HFFc6 (cell line): ENCODE results near the gene FAXDC2. TPM values are rescaled to one million over a fixed set of nuclear protein-coding genes. Genes with fewer than 3 reads are reported as not detected.
A peak's percentile ranks its signal among the peaks of the same experiment; 100 is the strongest.

Experiments
- DNase-seq: peaks from one replicate; pipeline ENCODE4 v3.0.0-alpha.2; 2018
- H3K27ac Mint-ChIP-seq: 2 replicates; pipeline ENCODE4 v1.8.0; 2020; ENCODE audit warnings: mild to moderate bottlenecking, mixed read lengths
- H3K27me3 Mint-ChIP-seq: 2 replicates; pipeline ENCODE4 v1.8.0; 2021; ENCODE audit warnings: mild to moderate bottlenecking, moderate library complexity, mixed read lengths; ENCODE audit not compliant: insufficient read depth
- H3K36me3 Mint-ChIP-seq: 2 replicates; pipeline ENCODE4 v1.8.0; 2021; ENCODE audit warnings: low read depth, mixed read lengths
- H3K4me1 Mint-ChIP-seq: 2 replicates; pipeline ENCODE4 v1.8.0; 2020; ENCODE audit warnings: low read depth, mixed read lengths
- H3K4me3 Mint-ChIP-seq: 2 replicates; pipeline ENCODE4 v1.8.0; 2020; ENCODE audit warnings: mild to moderate bottlenecking, moderate library complexity, mixed read lengths
- H3K9me3 Mint-ChIP-seq: 2 replicates; pipeline ENCODE4 v1.8.0; 2020; ENCODE audit warnings: mild to moderate bottlenecking, mixed read lengths
- total RNA-seq, 6 experiments: library from RNA; stranded (reverse); fragmentation: NEBNext Ultra II Directional; extraction: Animal tissue kit (Norgen Biotek cat#: 25700); gene quantifications; 2 replicates in 1 of 6; 3 replicates in 5 of 6; pipeline ENCODE4 v1.2.3, GENCODE V29; 2021
- TF ChIP-seq, protein P1 (sequence below): fragments of 200-600 bp; sonication (generic); IDR thresholded peaks from 2 replicates; pipeline ENCODE4 v1.5.0; 2021; ENCODE audit warnings: antibody characterized with exemption, mild to moderate bottlenecking

FAXDC2 gene
- total RNA-seq, 6 experiments from 2014 or later = 3.1 to 4.7 (median 3.6) TPM

DNA sequence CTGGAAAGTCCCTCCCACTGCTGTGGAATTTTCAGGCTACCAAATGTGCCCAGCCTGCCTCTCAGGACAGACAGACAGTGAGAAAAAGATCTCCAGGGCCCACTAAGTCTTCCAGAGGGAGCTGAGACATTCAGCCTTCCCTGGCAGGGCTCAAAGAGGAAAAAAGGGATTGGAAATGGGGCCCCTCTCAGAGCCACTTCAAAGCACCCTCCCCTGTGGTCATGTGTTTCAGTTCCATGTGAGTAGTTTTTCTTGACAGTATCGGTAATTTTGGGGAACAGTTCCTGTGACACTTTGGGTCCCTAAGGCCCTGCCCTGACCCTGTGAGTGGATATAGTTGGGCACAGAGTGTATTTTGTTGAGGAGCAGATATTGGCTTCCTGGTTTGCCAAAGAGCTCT is 70.3 kb downstream of the FAXDC2 start:
- no peak for DNase-seq
- peaks cover 66% of the 10 kb centered on the region for H3K4me1 Mint-ChIP-seq
- peak overlapping the region; percentile 63 for H3K27ac Mint-ChIP-seq
- no peaks in the 10 kb centered on the region for H3K9me3 Mint-ChIP-seq
- H3K4me3 Mint-ChIP-seq = no peak overlapping the region
- TF ChIP-seq, protein P1, sequence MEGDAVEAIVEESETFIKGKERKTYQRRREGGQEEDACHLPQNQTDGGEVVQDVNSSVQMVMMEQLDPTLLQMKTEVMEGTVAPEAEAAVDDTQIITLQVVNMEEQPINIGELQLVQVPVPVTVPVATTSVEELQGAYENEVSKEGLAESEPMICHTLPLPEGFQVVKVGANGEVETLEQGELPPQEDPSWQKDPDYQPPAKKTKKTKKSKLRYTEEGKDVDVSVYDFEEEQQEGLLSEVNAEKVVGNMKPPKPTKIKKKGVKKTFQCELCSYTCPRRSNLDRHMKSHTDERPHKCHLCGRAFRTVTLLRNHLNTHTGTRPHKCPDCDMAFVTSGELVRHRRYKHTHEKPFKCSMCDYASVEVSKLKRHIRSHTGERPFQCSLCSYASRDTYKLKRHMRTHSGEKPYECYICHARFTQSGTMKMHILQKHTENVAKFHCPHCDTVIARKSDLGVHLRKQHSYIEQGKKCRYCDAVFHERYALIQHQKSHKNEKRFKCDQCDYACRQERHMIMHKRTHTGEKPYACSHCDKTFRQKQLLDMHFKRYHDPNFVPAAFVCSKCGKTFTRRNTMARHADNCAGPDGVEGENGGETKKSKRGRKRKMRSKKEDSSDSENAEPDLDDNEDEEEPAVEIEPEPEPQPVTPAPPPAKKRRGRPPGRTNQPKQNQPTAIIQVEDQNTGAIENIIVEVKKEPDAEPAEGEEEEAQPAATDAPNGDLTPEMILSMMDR = no peak
- H3K27me3 Mint-ChIP-seq = peaks cover 2% of the 10 kb centered on the region; the same call in 1 of the 2 replicates
- H3K36me3 Mint-ChIP-seq = no peaks in the 10 kb centered on the region; the same call in 1 of the 2 replicates

DNA sequence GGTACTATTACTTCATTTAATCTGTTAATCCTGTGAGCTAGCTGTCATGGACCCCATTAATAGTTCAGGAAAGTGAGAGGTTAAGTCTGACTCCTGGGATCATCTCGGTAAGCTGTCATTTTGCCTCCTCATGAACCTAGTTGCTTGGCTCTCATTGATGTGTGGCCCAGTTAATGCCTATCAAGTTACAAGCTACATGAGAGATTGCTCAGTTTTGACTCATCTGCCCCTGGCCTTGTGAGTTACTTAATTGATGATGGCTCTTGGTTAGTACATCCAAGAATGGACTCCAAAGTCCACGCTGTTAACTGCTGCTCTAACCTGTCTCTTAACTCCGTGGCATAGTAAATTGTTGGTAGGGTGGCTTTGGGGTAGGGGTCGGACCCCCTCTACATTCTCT is 71.3 kb downstream of the FAXDC2 start:
- peak overlapping the region; percentile 85 for H3K27ac Mint-ChIP-seq
- TF ChIP-seq, protein P1 = no peak
- DNase-seq = peak; percentile 89
- no peaks in the 10 kb centered on the region for H3K9me3 Mint-ChIP-seq
- H3K36me3 Mint-ChIP-seq = no peaks in the 10 kb centered on the region; the same call in 1 of the 2 replicates
- H3K27me3 Mint-ChIP-seq = peaks cover 2% of the 10 kb centered on the region; the same call in 1 of the 2 replicates
- peaks cover 65% of the 10 kb centered on the region for H3K4me1 Mint-ChIP-seq
- peak overlapping the region; percentile 74 for H3K4me3 Mint-ChIP-seq

DNA sequence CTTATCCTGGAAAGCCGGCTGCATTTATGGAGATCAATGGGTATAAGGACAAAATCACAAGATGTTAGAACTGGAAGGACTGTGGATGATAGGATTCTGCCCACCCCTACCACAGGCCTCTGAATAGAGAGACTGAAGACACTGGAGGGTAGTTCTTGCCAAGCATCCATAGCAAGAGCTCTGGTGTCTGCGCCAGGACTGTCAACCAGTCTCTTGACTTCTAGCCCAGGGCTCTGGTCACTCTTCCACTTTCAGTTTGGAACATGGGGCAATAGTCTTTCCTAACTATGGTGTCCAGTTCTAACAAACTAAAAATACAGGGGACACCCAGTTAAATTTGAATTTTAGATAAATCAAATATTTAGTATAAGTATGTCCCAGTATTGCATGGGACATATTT is 71.9 kb downstream of the FAXDC2 start:
- no peaks in the 10 kb centered on the region; the same call in 1 of the 2 replicates for H3K36me3 Mint-ChIP-seq
- peaks cover 2% of the 10 kb centered on the region; the same call in 1 of the 2 replicates for H3K27me3 Mint-ChIP-seq
- TF ChIP-seq, protein P1 = no peak
- H3K4me3 Mint-ChIP-seq = no peak overlapping the region
- no peak for DNase-seq
- H3K4me1 Mint-ChIP-seq = peaks cover 64% of the 10 kb centered on the region
- H3K9me3 Mint-ChIP-seq = no peaks in the 10 kb centered on the region
- peak overlapping the region; percentile 85; the same call in 1 of the 2 replicates for H3K27ac Mint-ChIP-seq

DNA sequence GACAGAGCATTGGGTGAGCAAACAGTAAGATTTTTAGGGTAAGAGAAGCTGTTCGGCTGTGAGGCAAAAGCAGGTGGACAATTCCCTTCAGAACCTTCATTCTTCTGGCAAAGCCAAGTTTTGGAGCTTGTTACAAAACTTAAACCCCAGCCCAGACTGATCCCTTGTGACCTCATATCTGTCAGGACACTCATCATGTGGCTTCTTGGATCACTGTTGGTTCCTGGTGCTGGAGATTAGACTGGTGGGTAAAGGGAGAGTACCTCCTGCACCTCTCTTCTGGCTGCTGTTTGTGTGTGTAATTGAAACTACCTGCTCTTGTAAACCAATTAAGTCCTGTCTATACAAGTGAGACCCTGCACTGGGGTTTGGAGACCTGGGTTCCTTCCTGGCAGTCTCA is 74.2 kb downstream of the FAXDC2 start:
- Mint-ChIP-seq H3K9me3 (no peaks in the 10 kb centered on the region), H3K4me3 (no peak overlapping the region), H3K36me3 (no peaks in the 10 kb centered on the region; the same call in 1 of the 2 replicates), H3K27me3 (peaks cover 2% of the 10 kb centered on the region; the same call in 1 of the 2 replicates), H3K27ac (peak overlapping the region; percentile 20; the same call in 1 of the 2 replicates), H3K4me1 (peaks cover 61% of the 10 kb centered on the region)
- DNase-seq = no peak
- TF ChIP-seq, protein P1 = no peak

DNA sequence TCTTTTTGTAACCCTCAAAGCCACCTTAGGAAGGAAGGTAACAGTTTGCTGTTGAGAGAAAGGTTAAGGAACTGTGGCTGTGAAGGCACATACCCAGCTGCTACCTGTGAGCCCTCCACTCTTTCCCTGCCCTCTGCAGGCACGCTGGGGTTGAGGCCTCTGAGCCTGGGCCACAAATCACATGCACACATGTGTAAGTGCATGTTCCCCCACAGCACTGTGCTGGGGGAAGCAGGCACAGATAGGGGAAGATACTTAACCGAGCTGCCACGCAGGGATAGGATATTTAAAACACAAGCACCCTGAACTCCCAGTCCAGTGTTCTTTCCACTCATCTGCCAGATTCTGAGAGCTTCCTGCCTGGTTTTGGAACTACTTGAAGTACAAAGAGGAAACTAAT is 77.1 kb downstream of the FAXDC2 start:
- H3K4me1 Mint-ChIP-seq = peaks cover 61% of the 10 kb centered on the region
- DNase-seq = no peak
- TF ChIP-seq, protein P1 = no peak
- no peaks in the 10 kb centered on the region for H3K9me3 Mint-ChIP-seq
- H3K36me3 Mint-ChIP-seq = no peaks in the 10 kb centered on the region
- H3K4me3 Mint-ChIP-seq = no peak overlapping the region
- peak overlapping the region; percentile 29; the same call in 1 of the 2 replicates for H3K27ac Mint-ChIP-seq
- peaks cover 2% of the 10 kb centered on the region; the same call in 1 of the 2 replicates for H3K27me3 Mint-ChIP-seq
